ENCODE measurements around the gene CRISPLD2. TPM values are rescaled to one million over a fixed set of nuclear protein-coding genes. Genes with fewer than 3 reads are reported as not detected.
A peak's percentile ranks its signal among the peaks of the same experiment; 100 is the strongest.

Gene CRISPLD2
- total RNA-seq, 3 donors from 2014 or later, result 94.7 to 386 (median 216) TPM

- H3K27me3 ChIP-seq, result no peaks in the 10 kb centered on the region
- no peaks in the 10 kb centered on the region for H3K9me3 ChIP-seq
- peaks cover 0 to 7% of the 10 kb centered on the region in 2 donors for H3K4me1 ChIP-seq
- intact Hi-C loops (cut with DNase I; ENCODE audit: low total_unique reads), result no loop called here
- DNase-seq (ENCODE audit: low spot score in 2 of 2), result no peak
- H3K4me3 ChIP-seq, result no peak overlapping the region
- no peak overlapping the region for H3K27ac ChIP-seq
- TF ChIP-seq POLR2A (IDR thresholded peaks at IDR 0.05) (no peak), POLR2AphosphoS5 (IDR thresholded peaks at IDR 0.05) (no peak), CTCF (IDR thresholded peaks at IDR 0.05) (no peak)
- no peaks in the 10 kb centered on the region for H3K36me3 ChIP-seq
Measured at GRCh38 chr16:84790301-84790700, 29.5 kb upstream of the CRISPLD2 start.

GRCh38 chr16:84791088-84791487 lies 28.7 kb upstream of the CRISPLD2 start:
- Histone ChIP-seq H3K4me3 (no peak overlapping the region), H3K9me3 (no peaks in the 10 kb centered on the region), H3K27me3 (no peaks in the 10 kb centered on the region), H3K36me3 (no peaks in the 10 kb centered on the region), H3K4me1 (peaks cover 0 to 3% of the 10 kb centered on the region in 2 donors), H3K27ac (no peak overlapping the region)
- DNase-seq (ENCODE audit: low spot score in 2 of 2), result no peak
- intact Hi-C loops (cut with DNase I; ENCODE audit: low total_unique reads), result no loop called here
- no peak for TF ChIP-seq POLR2AphosphoS5 (IDR thresholded peaks at IDR 0.05)
- no peak for TF ChIP-seq POLR2A (IDR thresholded peaks at IDR 0.05)
- no peak for TF ChIP-seq CTCF (IDR thresholded peaks at IDR 0.05)

- intact Hi-C loops (cut with DNase I; ENCODE audit: low total_unique reads), result no loop called here
- Histone ChIP-seq H3K27me3 (no peaks in the 10 kb centered on the region), H3K4me1 (no peaks in the 10 kb centered on the region), H3K36me3 (no peaks in the 10 kb centered on the region), H3K4me3 (no peak overlapping the region), H3K9me3 (no peaks in the 10 kb centered on the region), H3K27ac (no peak overlapping the region)
- no peak for DNase-seq (ENCODE audit: low spot score in 2 of 2)
- TF ChIP-seq CTCF (IDR thresholded peaks at IDR 0.05) (no peak), POLR2A (IDR thresholded peaks at IDR 0.05) (no peak), POLR2AphosphoS5 (IDR thresholded peaks at IDR 0.05) (no peak)
Measured at GRCh38 chr16:84791501-84791900, 28.3 kb upstream of the CRISPLD2 start.

- no peak for TF ChIP-seq POLR2A (IDR thresholded peaks at IDR 0.05)
- TF ChIP-seq CTCF (IDR thresholded peaks at IDR 0.05), result no peak
- no peak for TF ChIP-seq POLR2AphosphoS5 (IDR thresholded peaks at IDR 0.05)
- Histone ChIP-seq H3K36me3 (no peaks in the 10 kb centered on the region), H3K9me3 (no peaks in the 10 kb centered on the region), H3K27ac (peak overlapping the region in 1 of 2 donors; percentile 68), H3K4me1 (no peaks in the 10 kb centered on the region), H3K4me3 (no peak overlapping the region), H3K27me3 (no peaks in the 10 kb centered on the region)
- intact Hi-C loops (cut with DNase I; ENCODE audit: low total_unique reads), result no loop called here
- no peak for DNase-seq (ENCODE audit: low spot score in 2 of 2)
Measured at GRCh38 chr16:84794186-84794585, 25.6 kb upstream of the CRISPLD2 start.

- Histone ChIP-seq H3K36me3 (no peaks in the 10 kb centered on the region), H3K4me1 (no peaks in the 10 kb centered on the region), H3K4me3 (no peak overlapping the region), H3K9me3 (no peaks in the 10 kb centered on the region), H3K27ac (peak overlapping the region in 1 of 2 donors; percentile 68), H3K27me3 (no peaks in the 10 kb centered on the region)
- intact Hi-C loops (cut with DNase I; ENCODE audit: low total_unique reads), result loop anchor here (5.0 kb wide), 1 partner anchor 1018 kb away; no protein-coding TSS in a partner anchor
- DNase-seq (ENCODE audit: low spot score in 2 of 2), result no peak
- TF ChIP-seq POLR2AphosphoS5 (IDR thresholded peaks at IDR 0.05) (no peak), CTCF (IDR thresholded peaks at IDR 0.05) (no peak), POLR2A (IDR thresholded peaks at IDR 0.05) (no peak)
Measured at GRCh38 chr16:84794626-84795025, 25.2 kb upstream of the CRISPLD2 start.
